HG02678 (cell line): Measurements from ENCODE around the gene CRYBA1.
"Not testable (repeated sequence)": the region's sequence is repeated elsewhere in the genome, so short reads cannot be mapped to it uniquely, and the experiment has no call there.

Experiments
- ATAC-seq: cut with Tn5 transposase; IDR thresholded peaks from one replicate; pipeline ENCODE4 v1.9.1; 2021; ENCODE audit warnings: mild to moderate bottlenecking, moderate library complexity; ENCODE audit not compliant: unreplicated experiment

Gene CRYBA1

GRCh38 chr17:29237476-29238132 is 9.1 kb upstream of the CRYBA1 start:
- ATAC-seq, result no peak

- no peak for ATAC-seq
Measured at GRCh38 chr17:29238133-29238850, 8.4 kb upstream of the CRYBA1 start.

- no peak for ATAC-seq
Measured at GRCh38 chr17:29240477-29240876, 6.2 kb upstream of the CRYBA1 start.

GRCh38 chr17:29240968-29241963 is 5.4 kb upstream of the CRYBA1 start:
- ATAC-seq, result no peak

- no peak for ATAC-seq
Measured at GRCh38 chr17:29242051-29242450, 4.6 kb upstream of the CRYBA1 start.

GRCh38 chr17:29242790-29243189 is 3.9 kb upstream of the CRYBA1 start:
- no peak for ATAC-seq

- no peak for ATAC-seq
Measured at GRCh38 chr17:29243792-29244191, 2.9 kb upstream of the CRYBA1 start.

- no peak for ATAC-seq
Measured at GRCh38 chr17:29245401-29245800, 1.3 kb upstream of the CRYBA1 start.

GRCh38 chr17:29247219-29247618 is 560 bp downstream of the CRYBA1 start:
- no peak for ATAC-seq

GRCh38 chr17:29248845-29249244 is 2.2 kb downstream of the CRYBA1 start:
- ATAC-seq, result no peak

GRCh38 chr17:29250666-29251065 is 4.0 kb downstream of the CRYBA1 start:
- ATAC-seq, result no peak

- ATAC-seq, result no peak
Measured at GRCh38 chr17:29251184-29251583, 4.5 kb downstream of the CRYBA1 start.

- no peak for ATAC-seq
Measured at GRCh38 chr17:29252101-29252791, 5.6 kb downstream of the CRYBA1 start.

- ATAC-seq, result no peak
Measured at GRCh38 chr17:29253037-29253436, 6.4 kb downstream of the CRYBA1 start.

GRCh38 chr17:29255926-29256522 is 9.4 kb downstream of the CRYBA1 start:
- ATAC-seq, result no peak

- ATAC-seq, result no peak
Measured at GRCh38 chr17:29256735-29257466, 10.2 kb downstream of the CRYBA1 start.

GRCh38 chr17:29257756-29258155 is 11.1 kb downstream of the CRYBA1 start:
- no peak for ATAC-seq

- ATAC-seq, result no peak
Measured at GRCh38 chr17:29263916-29264315, 17.3 kb downstream of the CRYBA1 start.

GRCh38 chr17:29271980-29272379 is 25.3 kb downstream of the CRYBA1 start:
- not testable (repeated sequence) for ATAC-seq

- ATAC-seq, result no peak
Measured at GRCh38 chr17:29273924-29274323, 27.3 kb downstream of the CRYBA1 start.
